Large intestine (tissue), 3 donors: ENCODE measurements around the gene XRCC2. TPM values are rescaled to one million over a fixed set of nuclear protein-coding genes. Genes with fewer than 3 reads are reported as not detected.
"Not testable (repeated sequence)": the region's sequence is repeated elsewhere in the genome, so short reads cannot be mapped to it uniquely, and the experiment has no call there.

Experiments used
- DNase-seq, 2 donors: peaks; one replicate each; pipeline versions ENCODE4 v3.0.0 to v3.0.0-alpha.2; 2013
- H3K27ac ChIP-seq: one replicate; pipeline ENCODE4 v1.5.1; 2013; ENCODE audit warnings: low read length
- H3K27me3 ChIP-seq: 2 replicates; pipeline ENCODE4 v1.6.1; 2013; ENCODE audit warnings: low read length; ENCODE audit not compliant: control insufficient read depth, insufficient read depth
- H3K36me3 ChIP-seq: 2 replicates; pipeline ENCODE4 v1.6.1; 2013; ENCODE audit warnings: low read length; ENCODE audit not compliant: control insufficient read depth, insufficient read depth
- H3K4me1 ChIP-seq: one replicate; pipeline ENCODE4 v1.6.1; 2013; ENCODE audit warnings: low read length; ENCODE audit not compliant: control insufficient read depth, insufficient read depth
- H3K4me3 ChIP-seq: one replicate; pipeline ENCODE4 v1.5.1; 2013; ENCODE audit warnings: low read length
- H3K9me3 ChIP-seq: one replicate; pipeline ENCODE4 v1.6.1; 2013; ENCODE audit warnings: mild to moderate bottlenecking, low read depth, low read length, moderate library complexity; ENCODE audit not compliant: control insufficient read depth
- WGBS: methylation state at CpG from one replicate; pipeline ENCODE4 v1.1.5; 2013; ENCODE audit warnings: low lambda C conversion rate; ENCODE audit not compliant: insufficient coverage; 5-methylcytosine and 5-hydroxymethylcytosine counted together
- polyA plus RNA-seq: library from polyadenylated mRNA; unstranded; fragments of 120-200 nt; gene quantifications from one replicate; pipeline ENCODE4 v1.2.1, GENCODE V29; 2013

XRCC2 gene
- polyA plus RNA-seq, 1 donor = 6.0 TPM

DNA sequence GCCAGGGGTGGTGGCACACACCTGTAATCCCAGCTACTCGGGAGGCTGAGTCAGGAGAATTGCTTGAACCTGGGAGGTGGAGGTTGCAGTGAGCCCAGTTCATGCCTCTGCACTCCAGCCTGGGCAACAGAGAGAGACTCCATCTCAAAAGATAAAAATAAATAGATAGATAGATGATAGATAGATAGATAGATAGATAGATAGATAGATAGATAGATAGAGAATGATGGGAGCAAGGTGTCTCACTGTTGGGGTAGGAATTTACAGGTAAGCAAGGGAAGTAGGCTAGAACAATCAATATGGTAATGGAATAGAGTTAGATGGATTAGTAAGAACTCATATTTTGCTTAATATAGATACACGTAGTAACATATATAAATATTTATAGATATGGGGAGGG is 16.3 kb upstream of the XRCC2 start:
- not testable (repeated sequence) for H3K4me3 ChIP-seq, DNase-seq, H3K27ac ChIP-seq, H3K27me3 ChIP-seq, H3K36me3 ChIP-seq, H3K4me1 ChIP-seq, H3K9me3 ChIP-seq
- WGBS = no CpG with 5 or more reads among the region's 2 CpGs

DNA sequence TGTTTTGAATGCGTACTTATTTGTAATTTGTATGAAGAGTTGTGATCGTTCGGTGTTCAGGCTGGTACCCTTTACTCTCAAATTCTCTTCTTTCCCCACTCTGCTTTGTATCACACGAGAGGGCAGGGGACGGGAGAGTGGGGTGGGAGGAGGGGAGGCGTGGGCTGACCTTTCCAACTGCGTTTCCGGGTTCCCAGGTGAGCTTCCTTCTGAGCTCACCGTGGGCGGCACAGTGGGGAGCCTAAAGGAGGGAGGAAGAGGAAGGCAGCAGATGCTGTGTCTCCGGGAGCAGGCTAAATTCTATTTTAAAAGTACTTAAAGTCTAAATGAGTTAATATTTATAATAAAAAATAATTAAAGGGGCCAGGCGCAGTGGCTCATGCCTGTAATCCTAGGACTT is 7.4 kb upstream of the XRCC2 start:
- WGBS = 82% methylated on average over 2 of the region's 12 CpGs

DNA sequence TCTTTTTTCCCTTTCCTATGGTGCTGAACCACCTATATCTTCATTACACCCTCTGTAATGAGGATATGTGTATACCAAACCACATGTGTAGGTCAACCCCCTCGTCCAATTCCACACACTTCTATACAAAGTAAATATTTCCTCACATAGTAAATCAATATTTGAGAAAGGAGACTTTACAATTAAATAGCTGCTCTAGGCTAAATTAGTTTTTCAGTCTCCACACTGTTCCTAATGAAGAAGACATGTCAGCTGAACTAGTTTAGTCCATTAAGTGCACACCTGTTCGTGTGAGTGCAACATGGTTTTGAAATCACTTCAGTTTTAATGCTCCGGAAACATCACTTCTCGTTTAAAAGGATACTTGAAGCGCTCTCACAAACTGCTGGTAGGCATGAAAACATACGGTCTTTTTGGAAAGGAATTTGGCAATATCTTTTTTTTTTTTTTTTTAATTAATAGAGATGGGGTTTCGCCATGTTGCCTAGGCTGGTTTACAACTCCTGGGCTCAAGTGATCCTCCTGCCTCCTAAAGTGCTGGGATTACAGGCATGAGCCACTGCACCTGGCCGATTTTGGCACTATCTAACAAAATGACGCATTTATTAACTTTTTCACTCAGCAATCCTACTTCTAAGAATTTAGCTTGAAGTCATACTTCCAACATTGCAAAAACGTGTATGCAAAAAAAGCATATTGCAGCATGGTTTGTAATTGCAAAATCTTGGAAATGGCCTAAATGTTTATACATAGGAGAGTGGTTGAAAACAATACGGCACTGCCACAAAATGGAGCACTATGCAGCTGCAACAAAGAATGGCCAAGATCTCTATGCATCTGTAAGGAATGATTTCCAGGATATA is 2.1 kb upstream of the XRCC2 start:
- no peaks in the 10 kb centered on the region for H3K9me3 ChIP-seq
- H3K27me3 ChIP-seq = no peaks in the 10 kb centered on the region
- H3K27ac ChIP-seq = no peak overlapping the region
- peaks cover 7% of the 10 kb centered on the region for H3K4me1 ChIP-seq
- no peak for DNase-seq
- 83% methylated on average over 1 of the region's 11 CpGs for WGBS
- no peaks in the 10 kb centered on the region for H3K36me3 ChIP-seq
- no peak overlapping the region for H3K4me3 ChIP-seq

More for the DNA sequence above, 7.4 kb upstream of the XRCC2 start:
- H3K9me3 ChIP-seq = no peaks in the 10 kb centered on the region
- DNase-seq = no peak
- no peaks in the 10 kb centered on the region for H3K36me3 ChIP-seq
- no peak overlapping the region for H3K4me3 ChIP-seq
- no peak overlapping the region for H3K27ac ChIP-seq
- no peaks in the 10 kb centered on the region for H3K4me1 ChIP-seq
- H3K27me3 ChIP-seq = no peaks in the 10 kb centered on the region

DNA sequence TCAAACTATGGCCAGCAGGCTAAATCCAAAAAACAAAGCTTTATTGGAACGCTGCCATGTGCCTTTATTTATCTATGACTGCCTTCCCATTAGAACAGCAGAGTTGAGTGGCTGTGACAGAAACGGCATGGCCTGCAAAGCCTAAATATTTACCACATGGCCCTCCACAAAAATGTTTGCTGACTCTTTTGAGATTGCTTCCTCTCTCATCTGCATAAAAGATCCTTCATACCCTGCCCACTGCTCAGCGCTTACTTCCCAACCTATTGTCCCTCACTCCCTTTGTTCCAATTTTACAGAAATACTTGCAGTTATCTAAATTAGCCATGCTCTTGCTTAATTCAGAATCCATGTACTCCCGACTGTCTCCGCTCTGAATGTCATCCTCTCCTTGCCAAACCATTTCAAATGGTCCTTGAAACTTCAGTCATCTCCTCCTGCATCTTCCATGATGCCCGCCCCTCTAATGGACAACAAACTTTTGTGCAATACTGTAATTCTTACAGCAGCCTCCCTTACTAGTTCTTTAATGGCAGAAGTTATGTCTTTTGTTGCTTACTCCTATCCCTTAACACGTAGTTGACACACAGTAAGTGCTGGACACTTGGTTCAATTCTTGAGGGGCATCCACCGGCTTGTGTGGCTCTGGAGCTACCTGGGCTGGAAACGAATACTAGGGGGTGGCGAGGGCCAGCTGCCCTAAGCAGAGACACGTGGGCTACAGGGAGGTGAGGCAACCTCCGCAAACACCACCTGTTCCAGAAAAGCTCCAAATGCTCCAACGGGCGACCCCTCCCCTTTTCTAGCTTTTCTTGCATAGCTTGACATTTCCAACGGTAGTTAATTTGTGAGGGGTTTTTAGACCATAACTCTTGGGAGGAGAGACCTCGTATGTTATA is 832 bp downstream of the XRCC2 start:
- 17% methylated on average over 1 of the region's 16 CpGs for WGBS
- no peaks in the 10 kb centered on the region for H3K36me3 ChIP-seq

DNA sequence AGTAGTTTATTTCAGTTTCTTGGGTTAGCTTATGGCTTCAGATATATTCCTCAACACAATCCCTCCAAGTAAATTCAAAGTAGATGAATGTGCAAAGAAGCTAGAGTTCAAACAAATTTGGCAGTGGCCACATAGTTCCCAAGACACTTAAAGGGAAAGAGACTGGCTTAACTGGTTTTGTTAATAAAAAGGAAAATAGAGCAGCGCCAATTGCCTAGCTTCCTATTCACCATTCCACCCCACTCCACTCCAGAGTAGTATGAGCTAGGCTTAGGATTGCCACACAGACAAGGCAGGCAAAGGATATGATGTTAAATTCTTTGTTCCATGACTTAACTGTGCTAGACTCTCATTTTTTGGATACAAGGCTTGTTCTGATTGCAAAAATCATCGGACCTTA is 2.0 kb downstream of the XRCC2 start:
- WGBS = no CpG with 5 or more reads among the region's 2 CpGs
- no peak overlapping the region for H3K27ac ChIP-seq
- no peak for DNase-seq
- H3K9me3 ChIP-seq = no peaks in the 10 kb centered on the region
- no peaks in the 10 kb centered on the region for H3K27me3 ChIP-seq
- H3K36me3 ChIP-seq = no peaks in the 10 kb centered on the region
- H3K4me1 ChIP-seq = peaks cover 7% of the 10 kb centered on the region
- H3K4me3 ChIP-seq = no peak overlapping the region

More for the DNA sequence above, 832 bp downstream of the XRCC2 start:
- no peaks in the 10 kb centered on the region for H3K9me3 ChIP-seq
- H3K4me3 ChIP-seq = peak overlapping the region; percentile 88
- H3K27me3 ChIP-seq = no peaks in the 10 kb centered on the region
- H3K27ac ChIP-seq = no peak overlapping the region
- DNase-seq = peak in 1 of 2 donors; percentile 37
- H3K4me1 ChIP-seq = peaks cover 7% of the 10 kb centered on the region

DNA sequence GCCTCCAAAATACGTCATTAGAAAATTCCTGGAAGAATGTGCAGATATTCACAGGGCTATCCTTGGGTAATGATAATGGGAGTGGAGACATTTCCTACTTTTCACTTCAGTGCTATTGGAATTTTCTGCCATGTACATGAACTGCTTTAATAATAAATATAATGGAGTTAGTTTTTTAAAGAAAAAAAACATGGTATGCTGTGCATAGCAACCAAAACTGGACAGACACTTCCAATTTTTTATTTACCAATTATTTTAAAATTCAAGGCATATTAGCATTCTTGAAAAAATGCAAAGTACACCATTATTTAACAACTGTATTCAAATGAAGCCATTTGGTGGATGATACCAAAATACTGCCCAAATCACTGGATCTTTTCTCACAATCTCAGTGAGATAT is 3.3 kb downstream of the XRCC2 start:
- no peaks in the 10 kb centered on the region for H3K9me3 ChIP-seq
- H3K27ac ChIP-seq = no peak overlapping the region
- no peak overlapping the region for H3K4me3 ChIP-seq
- WGBS = no CpG with 5 or more reads among the region's 1 CpG
- H3K4me1 ChIP-seq = peaks cover 7% of the 10 kb centered on the region
- no peaks in the 10 kb centered on the region for H3K36me3 ChIP-seq
- no peak for DNase-seq
- H3K27me3 ChIP-seq = no peaks in the 10 kb centered on the region

DNA sequence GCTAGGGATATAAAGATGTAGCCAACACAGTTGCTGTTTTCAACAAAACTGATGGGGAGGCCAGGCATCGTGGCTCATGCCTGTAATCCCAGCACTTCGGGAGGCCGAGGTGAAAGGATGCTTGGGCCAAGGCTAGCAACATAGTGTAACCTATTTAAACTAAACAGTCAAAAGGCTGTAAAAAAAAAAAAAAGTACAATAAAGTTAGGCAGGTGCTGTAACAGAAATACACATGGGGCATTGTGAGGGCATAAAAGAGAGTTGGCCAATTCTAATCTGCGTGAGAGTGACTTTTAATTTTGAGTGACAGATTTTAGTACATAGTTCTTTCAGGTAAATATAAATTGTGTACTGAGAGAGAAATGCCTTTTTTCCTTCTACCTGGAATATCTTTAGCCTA is 6.2 kb downstream of the XRCC2 start:
- WGBS = 100% methylated on average over 2 of the region's 4 CpGs
- H3K9me3 ChIP-seq = no peaks in the 10 kb centered on the region
- DNase-seq = no peak

DNA sequence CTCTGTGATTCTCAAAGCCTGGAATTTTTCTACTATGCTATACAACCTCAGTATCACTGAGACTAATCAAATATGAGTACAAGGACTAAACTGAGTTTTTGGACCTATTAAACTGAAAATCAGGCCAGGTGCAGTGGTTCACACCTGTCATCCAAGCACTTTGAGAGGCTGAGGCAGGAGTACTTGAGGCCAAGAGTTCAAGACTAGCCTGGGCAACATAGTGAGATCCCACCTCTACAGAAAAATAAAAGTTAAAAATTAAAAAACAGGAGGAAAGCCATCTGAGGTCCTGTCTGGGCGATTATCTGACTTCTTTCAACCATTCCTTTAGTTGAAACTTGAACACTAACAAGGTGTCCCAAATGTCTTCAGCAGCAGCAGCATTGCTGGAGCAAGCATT is 7.0 kb downstream of the XRCC2 start:
- WGBS = no CpG with 5 or more reads among the region's 1 CpG
- Histone ChIP-seq H3K36me3 (no peaks in the 10 kb centered on the region), H3K9me3 (no peaks in the 10 kb centered on the region), H3K27ac (no peak overlapping the region), H3K4me1 (peaks cover 9% of the 10 kb centered on the region), H3K4me3 (no peak overlapping the region), H3K27me3 (no peaks in the 10 kb centered on the region)
- no peak for DNase-seq

More for the DNA sequence above, 6.2 kb downstream of the XRCC2 start:
- no peaks in the 10 kb centered on the region for H3K36me3 ChIP-seq
- peaks cover 4% of the 10 kb centered on the region for H3K4me1 ChIP-seq
- H3K27me3 ChIP-seq = no peaks in the 10 kb centered on the region
- H3K4me3 ChIP-seq = no peak overlapping the region
- H3K27ac ChIP-seq = no peak overlapping the region

DNA sequence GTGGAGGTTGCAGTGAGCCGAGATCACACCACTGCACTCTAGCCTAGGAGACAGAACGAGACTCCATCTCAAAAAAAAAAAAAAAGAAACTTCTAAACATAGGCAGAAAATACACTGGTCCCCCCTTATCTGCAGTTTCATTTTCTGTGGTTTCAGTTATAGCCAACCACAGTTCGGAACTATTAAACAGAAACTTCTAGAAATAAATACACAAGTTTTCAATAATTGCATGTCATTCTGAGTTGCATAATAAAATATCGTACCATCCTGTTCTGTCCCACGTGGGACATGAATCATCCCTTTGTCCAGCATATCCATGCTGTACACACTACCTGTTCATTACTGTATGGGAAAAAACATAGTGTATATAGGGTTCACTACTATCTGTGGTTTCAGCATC is 8.0 kb downstream of the XRCC2 start:
- Histone ChIP-seq H3K4me3 (no peak overlapping the region), H3K27me3 (no peaks in the 10 kb centered on the region), H3K9me3 (no peaks in the 10 kb centered on the region), H3K36me3 (no peaks in the 10 kb centered on the region), H3K27ac (no peak overlapping the region), H3K4me1 (peaks cover 11% of the 10 kb centered on the region)
- 88% methylated on average over 3 of the region's 5 CpGs for WGBS
- DNase-seq = peak in 1 of 2 donors; percentile 13

DNA sequence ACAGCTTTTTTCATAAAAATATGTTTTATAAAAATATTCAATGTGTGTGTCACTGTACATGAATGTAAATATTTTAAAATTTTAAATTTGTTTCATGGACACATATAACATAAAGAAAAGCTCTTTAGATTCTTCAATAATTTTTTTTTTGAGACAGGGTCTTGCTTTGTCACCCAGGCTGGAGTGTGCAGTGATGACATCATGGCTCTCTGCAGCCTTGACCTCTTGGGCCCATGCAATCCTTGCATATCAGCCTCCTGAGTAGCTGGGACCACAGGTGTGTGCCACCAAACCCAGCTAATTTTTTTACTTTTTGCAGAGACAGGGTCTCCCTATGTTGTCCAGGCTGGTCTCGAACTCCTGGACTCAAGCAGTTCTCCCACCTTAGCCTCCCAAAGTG is 9.9 kb downstream of the XRCC2 start:
- Histone ChIP-seq H3K9me3 (no peaks in the 10 kb centered on the region), H3K4me3 (no peak overlapping the region), H3K4me1 (peaks cover 11% of the 10 kb centered on the region), H3K36me3 (no peaks in the 10 kb centered on the region), H3K27me3 (no peaks in the 10 kb centered on the region), H3K27ac (no peak overlapping the region)
- DNase-seq = no peak
- WGBS = no CpG with 5 or more reads among the region's 1 CpG
